Stomach (tissue), 19 donors: Measurements from ENCODE around the gene KATNIP. TPM values are rescaled to one million over a fixed set of nuclear protein-coding genes. Genes with fewer than 3 reads are reported as not detected.

Experiments
- DNase-seq, 2 donors: peaks; one replicate each; pipeline versions ENCODE4 v3.0.0 to v3.0.0-alpha.2; 2013 to 2019
- H3K27ac ChIP-seq, 5 donors: fragments of 200-600 bp in 4 of 5; sonication (generic) in 4 of 5; one replicate each; pipeline ENCODE4 v1.5.1; 2013 to 2019; ENCODE audit warnings: mild to moderate bottlenecking in 1 of 5, moderate library complexity in 1 of 5
- H3K27me3 ChIP-seq, 3 donors: fragments of 200-600 bp; sonication (generic); one replicate each; pipeline ENCODE4 v1.5.1; 2017 to 2019; ENCODE audit warnings: mixed run types in 1 of 3
- H3K36me3 ChIP-seq, 4 donors: fragments of 200-600 bp; sonication (generic); 1 replicate in 3 of 4; 2 replicates in 1 of 4; pipeline ENCODE4 v1.5.1; 2016 to 2019
- H3K4me1 ChIP-seq, 4 donors: fragments of 200-600 bp; sonication (generic); one replicate each; pipeline ENCODE4 v1.5.1; 2016 to 2019
- H3K4me3 ChIP-seq, 4 donors: fragments of 200-600 bp; sonication (generic) in 3 of 4; one replicate each; pipeline ENCODE4 v1.5.1; 2016 to 2019; ENCODE audit warnings: mild to moderate bottlenecking in 1 of 4
- H3K9me3 ChIP-seq, 4 donors: fragments of 200-600 bp; sonication (generic); one replicate each; pipeline ENCODE4 v1.5.1; 2016 to 2019
- EP300 ChIP-seq: sonication (generic); formaldehyde crosslinking; IDR thresholded peaks from one replicate; pipeline ENCODE4 v1.6.1; 2017; ENCODE audit warnings: antibody characterized with exemption
- POLR2A ChIP-seq, 4 donors: fragments of 450-650 bp; IDR thresholded peaks; one replicate each; pipeline ENCODE4 v1.6.1; 2016; ENCODE audit warnings: antibody characterized with exemption in 4 of 4, control low read depth in 2 of 4, mild to moderate bottlenecking in 1 of 4, moderate library complexity in 1 of 4
- POLR2AphosphoS5 ChIP-seq, 3 donors: sonication (generic); formaldehyde crosslinking; IDR thresholded peaks; one replicate each; pipeline ENCODE4 v1.6.1; 2016; ENCODE audit warnings: antibody characterized with exemption in 3 of 3
- WGBS, 5 donors: extraction: QIAGEN DNeasy Blood & Tissue Kit in 3 of 5; methylation state at CpG; one replicate each; pipeline versions ENCODE4 v1.1.5 to v1.1.7; 2013 to 2018; 5-methylcytosine and 5-hydroxymethylcytosine counted together
- intact Hi-C: fragments of 100-400 bp; cut with DNase I; formaldehyde crosslinking; loops from one replicate; pipeline ENCODE4 v1.15.1; 2023; ENCODE audit warnings: low total_unique reads
- long read RNA-seq, 10 donors: transcript quantifications; one replicate each; lab custom pipeline, GENCODE V29; 2026
- polyA plus RNA-seq, 3 donors: library from polyadenylated mRNA; stranded (reverse); fragments of 200-250 nt; gene quantifications; one replicate each; pipeline ENCODE4 v1.2.3, GENCODE V29; 2013
- total RNA-seq, 5 donors: library from RNA; depleted of rRNA; stranded (reverse); fragments of >200 nt; gene quantifications; one replicate each; pipeline versions ENCODE4 v1.1.0 to v1.2.3, GENCODE V29; 2014 to 2016
- TF ChIP-seq, protein P1 (sequence below), 7 experiments: fragments of 450-650 bp in 4 of 7; fragments of 200-600 bp in 3 of 7; sonication (generic) in 3 of 7; IDR thresholded peaks; one replicate each; pipeline ENCODE4 v1.5.1; 2016 to 2019; ENCODE audit warnings: antibody characterized with exemption in 7 of 7, control low read depth in 2 of 7, mild to moderate bottlenecking in 1 of 7
- donor health status: healthy with polysubstance abuse.
- donor health status: Bipolar disorder and iron deficiency.
- donor health status: healthy.

The KATNIP gene
- total RNA-seq (10 to 100 TPM; 34.4 to 52.7 (median 34.5) TPM), polyA plus RNA-seq (1 to 10 TPM; 2.6 to 9.6 (median 5.9) TPM)
- long read RNA-seq, donor 1: 0 reads
- long read RNA-seq, donor 2, partial matches to known transcripts: 0 of 1 reads
- long read RNA-seq, donor 2, other reads (novel, unspliced or antisense): 0 of 1 reads
- long read RNA-seq, donor 3: 0 reads
- long read RNA-seq, donor 4: 0 reads
- long read RNA-seq, donor 5, partial matches to known transcripts: 0 of 1 reads
- long read RNA-seq, donor 5, other reads (novel, unspliced or antisense): 0 of 1 reads
- long read RNA-seq, donor 6, partial matches to known transcripts: 9 of 9 reads
- long read RNA-seq, donor 6, other reads (novel, unspliced or antisense): 0 of 9 reads
- long read RNA-seq, donor 7, partial matches to known transcripts: 8 of 9 reads
- long read RNA-seq, donor 7, other reads (novel, unspliced or antisense): 0 of 9 reads
- long read RNA-seq, donor 8: 0 reads
- long read RNA-seq, donor 9, partial matches to known transcripts: 0 of 1 reads
- long read RNA-seq, donor 9, other reads (novel, unspliced or antisense): 0 of 1 reads
- long read RNA-seq, donor 10: 0 reads

DNA sequence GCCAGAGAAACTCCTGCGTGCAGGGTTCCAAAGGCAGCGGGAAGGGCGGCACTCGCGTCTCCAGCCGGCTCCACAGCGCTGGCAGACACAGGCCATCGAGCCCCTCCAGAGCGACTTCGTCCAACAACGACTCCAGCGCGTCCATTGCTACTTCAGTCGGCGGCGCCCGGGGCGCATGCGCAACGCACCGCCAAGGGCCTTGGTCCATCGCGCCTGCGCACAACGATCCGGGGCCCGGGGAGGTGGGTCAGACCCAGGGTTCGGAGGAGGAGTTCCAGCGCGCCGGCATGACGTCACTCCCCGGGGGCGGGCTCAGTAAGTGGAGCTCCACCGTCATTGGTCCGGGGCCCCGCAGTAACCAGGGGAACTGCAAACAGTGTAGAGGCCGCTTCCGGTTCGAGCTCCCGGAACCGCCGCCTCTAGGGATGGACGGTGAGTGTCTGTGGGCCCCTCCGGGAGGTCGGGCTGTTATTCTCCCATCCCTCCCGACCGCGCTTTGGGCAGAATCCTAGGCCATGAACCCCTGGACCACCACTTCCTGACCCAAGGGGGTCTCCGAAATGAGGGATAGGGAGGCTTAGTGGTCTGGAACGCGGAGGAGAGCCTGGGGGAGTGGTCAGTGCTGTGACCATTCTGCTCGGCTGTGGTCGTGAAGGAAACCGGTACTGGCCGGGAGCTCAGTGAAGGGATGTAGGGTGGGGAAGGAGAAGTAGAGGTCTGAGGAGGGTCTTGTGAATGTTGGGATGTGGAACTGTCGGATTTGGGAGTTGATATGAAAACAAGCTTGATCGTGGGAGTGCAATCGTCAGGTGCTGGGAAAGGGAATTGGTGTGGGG lies at the start of gene KATNIP, which contains the start of gene GTF3C1:
Gene KATNIP (plus strand): TSS at position 399 of the 836 bp plus-strand sequence. CDS start 27 bp downstream, at position 426.
Gene GTF3C1 (minus strand): TSS at position 168 of the 836 bp plus-strand sequence. CDS start 23 bp downstream, at position 145.
- Histone ChIP-seq H3K9me3 (no peaks in the 10 kb centered on the region), H3K36me3 (peaks cover 4 to 11% (median 11%) of the 10 kb centered on the region in 4 donors), H3K4me3 (peak within 1 kb of the TSS; percentile 63 to 98 (median 90)), H3K27ac (peak within 1 kb of the TSS; percentile 78 to 92 (median 84)), H3K27me3 (no peaks in the 10 kb centered on the region), H3K4me1 (peaks cover 23 to 41% (median 40%) of the 10 kb centered on the region in 4 donors)
- TF ChIP-seq POLR2A (IDR thresholded peaks at IDR 0.05) (peak in 2 of 4 donors; percentile 9 to 68), POLR2AphosphoS5 (IDR thresholded peaks at IDR 0.05) (peak; percentile 84 to 93 (median 92)), EP300 (peak; percentile 45)
- TF ChIP-seq, protein P1, sequence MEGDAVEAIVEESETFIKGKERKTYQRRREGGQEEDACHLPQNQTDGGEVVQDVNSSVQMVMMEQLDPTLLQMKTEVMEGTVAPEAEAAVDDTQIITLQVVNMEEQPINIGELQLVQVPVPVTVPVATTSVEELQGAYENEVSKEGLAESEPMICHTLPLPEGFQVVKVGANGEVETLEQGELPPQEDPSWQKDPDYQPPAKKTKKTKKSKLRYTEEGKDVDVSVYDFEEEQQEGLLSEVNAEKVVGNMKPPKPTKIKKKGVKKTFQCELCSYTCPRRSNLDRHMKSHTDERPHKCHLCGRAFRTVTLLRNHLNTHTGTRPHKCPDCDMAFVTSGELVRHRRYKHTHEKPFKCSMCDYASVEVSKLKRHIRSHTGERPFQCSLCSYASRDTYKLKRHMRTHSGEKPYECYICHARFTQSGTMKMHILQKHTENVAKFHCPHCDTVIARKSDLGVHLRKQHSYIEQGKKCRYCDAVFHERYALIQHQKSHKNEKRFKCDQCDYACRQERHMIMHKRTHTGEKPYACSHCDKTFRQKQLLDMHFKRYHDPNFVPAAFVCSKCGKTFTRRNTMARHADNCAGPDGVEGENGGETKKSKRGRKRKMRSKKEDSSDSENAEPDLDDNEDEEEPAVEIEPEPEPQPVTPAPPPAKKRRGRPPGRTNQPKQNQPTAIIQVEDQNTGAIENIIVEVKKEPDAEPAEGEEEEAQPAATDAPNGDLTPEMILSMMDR (IDR thresholded peaks at IDR 0.05): no peak
- 0 to 2% (median 0%) methylated on average over 22 to 59 of the region's 59 CpGs for WGBS, 5 donors
- intact Hi-C loops: no loop called here
- peak; percentile 100 for DNase-seq

DNA sequence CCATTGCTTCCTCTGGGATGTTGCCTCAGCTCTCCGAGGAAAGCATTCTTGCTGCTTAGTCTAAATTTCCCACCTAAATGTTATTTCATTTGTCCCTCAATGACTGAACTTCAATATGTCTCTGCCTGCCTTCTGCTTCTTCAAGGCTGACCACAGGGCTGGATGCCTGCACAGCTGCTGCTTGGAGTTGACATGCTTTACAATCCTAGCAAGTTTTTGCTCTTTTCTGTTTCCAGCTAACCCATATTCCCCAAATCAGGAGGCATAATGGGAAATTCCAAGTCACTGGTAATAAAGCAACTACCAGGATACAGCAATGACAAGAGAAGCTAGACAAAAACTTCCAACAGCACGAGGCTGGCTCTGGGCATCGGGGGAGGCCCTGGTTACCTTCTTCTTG lies 49.1 kb upstream of the KATNIP start:
- Histone ChIP-seq H3K4me3 (no peak overlapping the region), H3K9me3 (no peaks in the 10 kb centered on the region), H3K36me3 (peaks cover 88 to 100% (median 100%) of the 10 kb centered on the region in 4 donors), H3K4me1 (no peaks in the 10 kb centered on the region), H3K27ac (no peak overlapping the region), H3K27me3 (no peaks in the 10 kb centered on the region)
- TF ChIP-seq POLR2A (IDR thresholded peaks at IDR 0.05) (no peak), EP300 (no peak), POLR2AphosphoS5 (IDR thresholded peaks at IDR 0.05) (no peak)
- TF ChIP-seq, protein P1 (IDR thresholded peaks at IDR 0.05): no peak
- WGBS, 5 donors: 90 to 98% (median 96%) methylated on average over 3 of the region's 3 CpGs
- intact Hi-C loops: no loop called here
- no peak for DNase-seq

DNA sequence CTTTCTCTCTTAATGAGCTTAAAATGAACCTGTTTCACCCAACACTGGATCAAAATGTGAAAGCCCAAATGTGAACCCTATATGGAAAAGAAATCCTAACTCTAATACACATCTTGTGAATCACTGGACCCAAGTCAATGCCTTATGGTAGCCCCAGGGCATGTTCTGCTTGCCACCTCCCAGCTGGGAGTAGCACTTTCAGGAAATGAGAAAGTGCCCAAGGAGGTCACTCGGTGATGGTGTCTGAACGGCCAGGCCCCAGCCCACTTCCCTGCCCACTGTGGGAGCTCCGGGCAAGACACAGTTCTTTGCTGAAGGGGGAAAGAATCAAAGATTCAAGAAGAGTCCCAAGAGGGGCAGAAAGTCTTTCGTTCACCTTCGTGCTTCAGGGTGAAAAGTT lies 46.3 kb upstream of the KATNIP start:
- TF ChIP-seq EP300: no peak
- TF ChIP-seq, protein P1 (IDR thresholded peaks at IDR 0.05): no peak
- no peak for TF ChIP-seq POLR2AphosphoS5 (IDR thresholded peaks at IDR 0.05)
- Histone ChIP-seq H3K27ac (no peak overlapping the region), H3K4me1 (no peaks in the 10 kb centered on the region), H3K4me3 (no peak overlapping the region), H3K36me3 (peaks cover 93 to 100% (median 100%) of the 10 kb centered on the region in 4 donors), H3K9me3 (no peaks in the 10 kb centered on the region), H3K27me3 (no peaks in the 10 kb centered on the region)
- DNase-seq: no peak
- WGBS, 5 donors: 81 to 95% (median 92%) methylated on average over 5 of the region's 5 CpGs
- intact Hi-C loops: no loop called here
